Neural progenitor cell (in vitro differentiated cells): ENCODE results near the gene CA5A.
"Not testable (repeated sequence)": the region's sequence is repeated elsewhere in the genome, so short reads cannot be mapped to it uniquely, and the experiment has no call there.

Experiments used
- EZH2 ChIP-seq: fragments of 200-600 bp; sonication (generic); IDR thresholded peaks from 2 replicates; pipeline ENCODE4 v1.6.1; 2017; ENCODE audit warnings: antibody characterized with exemption, mild to moderate bottlenecking, moderate library complexity
- EZH2phosphoT487 ChIP-seq: fragments of 200-600 bp; sonication (generic); IDR thresholded peaks from 2 replicates; pipeline ENCODE4 v1.6.1; 2017; ENCODE audit warnings: antibody characterized with exemption
- TF ChIP-seq, protein P1 (sequence below): fragments of 200-600 bp; sonication (generic); IDR thresholded peaks from 2 replicates; pipeline ENCODE4 v1.5.1; 2017; ENCODE audit warnings: antibody characterized with exemption, mild to moderate bottlenecking

GRCh38 chr16:87979911-87980630 is 43.7 kb upstream of the CA5A start:
- TF ChIP-seq, protein P1, sequence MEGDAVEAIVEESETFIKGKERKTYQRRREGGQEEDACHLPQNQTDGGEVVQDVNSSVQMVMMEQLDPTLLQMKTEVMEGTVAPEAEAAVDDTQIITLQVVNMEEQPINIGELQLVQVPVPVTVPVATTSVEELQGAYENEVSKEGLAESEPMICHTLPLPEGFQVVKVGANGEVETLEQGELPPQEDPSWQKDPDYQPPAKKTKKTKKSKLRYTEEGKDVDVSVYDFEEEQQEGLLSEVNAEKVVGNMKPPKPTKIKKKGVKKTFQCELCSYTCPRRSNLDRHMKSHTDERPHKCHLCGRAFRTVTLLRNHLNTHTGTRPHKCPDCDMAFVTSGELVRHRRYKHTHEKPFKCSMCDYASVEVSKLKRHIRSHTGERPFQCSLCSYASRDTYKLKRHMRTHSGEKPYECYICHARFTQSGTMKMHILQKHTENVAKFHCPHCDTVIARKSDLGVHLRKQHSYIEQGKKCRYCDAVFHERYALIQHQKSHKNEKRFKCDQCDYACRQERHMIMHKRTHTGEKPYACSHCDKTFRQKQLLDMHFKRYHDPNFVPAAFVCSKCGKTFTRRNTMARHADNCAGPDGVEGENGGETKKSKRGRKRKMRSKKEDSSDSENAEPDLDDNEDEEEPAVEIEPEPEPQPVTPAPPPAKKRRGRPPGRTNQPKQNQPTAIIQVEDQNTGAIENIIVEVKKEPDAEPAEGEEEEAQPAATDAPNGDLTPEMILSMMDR = not testable (repeated sequence)
- TF ChIP-seq EZH2, EZH2phosphoT487: not testable (repeated sequence)
